Measurements from ENCODE around the gene S100PBP. TPM values are rescaled to one million over a fixed set of nuclear protein-coding genes. Genes with fewer than 3 reads are reported as not detected.
"Not testable (repeated sequence)": the region's sequence is repeated elsewhere in the genome, so short reads cannot be mapped to it uniquely, and the experiment has no call there.

S100PBP gene
- total RNA-seq, 4 donors from 2014 or later, result 44.3 to 178 (median 58.1) TPM

- H3K27ac ChIP-seq, result no peak overlapping the region
- no peaks in the 10 kb centered on the region for H3K9me3 ChIP-seq
- H3K27me3 ChIP-seq, result no peaks in the 10 kb centered on the region
- H3K4me3 ChIP-seq, result no peak overlapping the region
- TF ChIP-seq CTCF (IDR thresholded peaks at IDR 0.05) (no peak), POLR2A (IDR thresholded peaks at IDR 0.05) (no peak)
- peaks cover 0 to 39% (median 0%) of the 10 kb centered on the region in 3 donors for H3K36me3 ChIP-seq
- DNase-seq, result no peak
- H3K4me1 ChIP-seq, result no peaks in the 10 kb centered on the region
Observed at GRCh38 chr1:32798679-32799416, 18.6 kb upstream of the S100PBP start.

- Histone ChIP-seq H3K4me1 (no peaks in the 10 kb centered on the region), H3K36me3 (peaks cover 0 to 44% (median 0%) of the 10 kb centered on the region in 3 donors), H3K9me3 (no peaks in the 10 kb centered on the region), H3K4me3 (no peak overlapping the region), H3K27me3 (no peaks in the 10 kb centered on the region), H3K27ac (no peak overlapping the region)
- TF ChIP-seq POLR2A (IDR thresholded peaks at IDR 0.05), result no peak
- no peak for TF ChIP-seq CTCF (IDR thresholded peaks at IDR 0.05)
- DNase-seq, result no peak
Observed at GRCh38 chr1:32801096-32801715, 16.2 kb upstream of the S100PBP start.

GRCh38 chr1:32804460-32804859, 13.0 kb upstream of the S100PBP start:
- H3K9me3 ChIP-seq, H3K4me1 ChIP-seq, H3K4me3 ChIP-seq, H3K27ac ChIP-seq, DNase-seq, H3K27me3 ChIP-seq: not testable (repeated sequence)
- peaks cover 0 to 48% (median 0%) of the 10 kb centered on the region in 3 donors for H3K36me3 ChIP-seq

GRCh38 chr1:32806290-32806689, 11.2 kb upstream of the S100PBP start:
- no peak for DNase-seq
- TF ChIP-seq POLR2A (IDR thresholded peaks at IDR 0.05) (no peak), CTCF (IDR thresholded peaks at IDR 0.05) (no peak)
- no peaks in the 10 kb centered on the region for H3K27me3 ChIP-seq
- H3K4me1 ChIP-seq, result no peaks in the 10 kb centered on the region
- peaks cover 0 to 58% (median 0%) of the 10 kb centered on the region in 3 donors for H3K36me3 ChIP-seq
- H3K4me3 ChIP-seq, result no peak overlapping the region
- H3K27ac ChIP-seq, result no peak overlapping the region
- H3K9me3 ChIP-seq, result no peaks in the 10 kb centered on the region

GRCh38 chr1:32806910-32807523, 10.4 kb upstream of the S100PBP start:
- Histone ChIP-seq H3K27ac (no peak overlapping the region), H3K36me3 (peaks cover 0 to 58% (median 0%) of the 10 kb centered on the region in 3 donors), H3K9me3 (no peaks in the 10 kb centered on the region), H3K27me3 (no peaks in the 10 kb centered on the region), H3K4me1 (no peaks in the 10 kb centered on the region), H3K4me3 (no peak overlapping the region)
- DNase-seq, result no peak
- TF ChIP-seq POLR2A (IDR thresholded peaks at IDR 0.05) (no peak), CTCF (IDR thresholded peaks at IDR 0.05) (no peak)

GRCh38 chr1:32808580-32808979, 8.9 kb upstream of the S100PBP start:
- H3K36me3 ChIP-seq, result peaks cover 0 to 58% (median 0%) of the 10 kb centered on the region in 3 donors
- no peaks in the 10 kb centered on the region for H3K4me1 ChIP-seq
- H3K9me3 ChIP-seq, result no peaks in the 10 kb centered on the region
- no peaks in the 10 kb centered on the region for H3K27me3 ChIP-seq
- H3K4me3 ChIP-seq, result no peak overlapping the region
- H3K27ac ChIP-seq, result no peak overlapping the region
- DNase-seq, result no peak
- no peak for TF ChIP-seq CTCF (IDR thresholded peaks at IDR 0.05)
- no peak for TF ChIP-seq POLR2A (IDR thresholded peaks at IDR 0.05)

Measured in Peyer's patch (tissue), 4 donors.